Neuronal stem cell (in vitro differentiated cells): ENCODE data around the gene THEMIS.
"Not testable (repeated sequence)": the region's sequence is repeated elsewhere in the genome, so short reads cannot be mapped to it uniquely, and the experiment has no call there.

Experiments used
- DNase-seq: peaks from one replicate; pipeline ENCODE4 v3.0.0-alpha.2; 2013; ENCODE audit warnings: low spot score
- H2AFZ ChIP-seq: one replicate; pipeline ENCODE4 v1.6.1; 2013; ENCODE audit warnings: mild to moderate bottlenecking, low read length, inconsistent platforms
- H2AK5ac ChIP-seq: 2 replicates; pipeline ENCODE4 v1.6.1; 2013; ENCODE audit warnings: low read depth, mild to moderate bottlenecking, inconsistent platforms, low read length, moderate library complexity, mixed read lengths
- H2BK120ac ChIP-seq: 2 replicates; pipeline ENCODE4 v1.6.1; 2013; ENCODE audit warnings: low read depth, mild to moderate bottlenecking, inconsistent platforms, low read length, moderate library complexity, mixed read lengths
- H2BK12ac ChIP-seq: one replicate; pipeline ENCODE4 v1.6.1; 2013; ENCODE audit warnings: low read length, inconsistent platforms
- H2BK15ac ChIP-seq: 2 replicates; pipeline ENCODE4 v1.6.1; 2013; ENCODE audit warnings: mild to moderate bottlenecking, low read length, inconsistent platforms, mixed read lengths
- H2BK5ac ChIP-seq: one replicate; pipeline ENCODE4 v1.6.1; 2013; ENCODE audit warnings: inconsistent platforms, mild to moderate bottlenecking, low read length, moderate library complexity
- H3K14ac ChIP-seq: one replicate; pipeline ENCODE4 v1.6.1; 2013; ENCODE audit warnings: low read length, inconsistent platforms
- H3K18ac ChIP-seq: 2 replicates; pipeline ENCODE4 v1.6.1; 2013; ENCODE audit warnings: low read length, inconsistent platforms
- H3K23ac ChIP-seq: 2 replicates; pipeline ENCODE4 v1.6.1; 2013; ENCODE audit warnings: low read depth, mild to moderate bottlenecking, mixed read lengths, low read length, inconsistent platforms; ENCODE audit not compliant: poor library complexity
- H3K27ac ChIP-seq: replicated peaks from 3 replicates; pipeline ENCODE4 v1.5.1; 2013; ENCODE audit warnings: low read length, inconsistent platforms
- H3K27me3 ChIP-seq, 3 experiments: 2 replicates each; pipeline ENCODE4 v1.6.1; 2013; ENCODE audit warnings: low read length in 3 of 3, mild to moderate bottlenecking in 2 of 3, inconsistent platforms in 1 of 3, low read depth in 1 of 3, mixed read lengths in 1 of 3, moderate library complexity in 1 of 3; ENCODE audit not compliant: control insufficient read depth in 3 of 3, insufficient read depth in 3 of 3
- H3K36me3 ChIP-seq, 2 donors: replicated peaks in 1 of 2; 2 replicates each; pipeline ENCODE4 v1.6.1; 2013; ENCODE audit warnings: low read length in 2 of 2; ENCODE audit not compliant: control insufficient read depth in 2 of 2, insufficient read depth in 2 of 2
- H3K4ac ChIP-seq: 2 replicates; pipeline ENCODE4 v1.6.1; 2013; ENCODE audit warnings: inconsistent platforms, mild to moderate bottlenecking, low read length, moderate library complexity
- H3K4me1 ChIP-seq, 2 donors: 1 replicate in 1 of 2; 2 replicates in 1 of 2; pipeline ENCODE4 v1.6.1; 2013; ENCODE audit warnings: low read length in 2 of 2, low read depth in 1 of 2; ENCODE audit not compliant: control insufficient read depth in 2 of 2, insufficient read depth in 1 of 2
- H3K4me2 ChIP-seq: one replicate; pipeline ENCODE4 v1.6.1; 2013; ENCODE audit warnings: mild to moderate bottlenecking, low read length, inconsistent platforms; ENCODE audit not compliant: insufficient read depth, poor library complexity, severe bottlenecking
- H3K4me3 ChIP-seq, 2 donors: 2 replicates each; pipeline ENCODE4 v1.5.1; 2013; ENCODE audit warnings: low read length in 2 of 2, mild to moderate bottlenecking in 2 of 2, inconsistent platforms in 1 of 2, moderate library complexity in 1 of 2
- H3K79me1 ChIP-seq: one replicate; pipeline ENCODE4 v1.6.1; 2013; ENCODE audit warnings: low read depth, mild to moderate bottlenecking, inconsistent platforms, low read length, moderate library complexity
- H3K9ac ChIP-seq: one replicate; pipeline ENCODE4 v1.6.1; 2013; ENCODE audit warnings: mild to moderate bottlenecking, low read depth, low read length, inconsistent platforms; ENCODE audit not compliant: poor library complexity
- H3K9me3 ChIP-seq, 2 donors: replicated peaks in 1 of 2; 2 replicates each; pipeline versions ENCODE3 to v1.6.1; 2013; ENCODE audit warnings: low read length in 2 of 2, mild to moderate bottlenecking in 2 of 2, inconsistent platforms in 1 of 2, low read depth in 1 of 2, mixed read lengths in 1 of 2, moderate library complexity in 1 of 2; ENCODE audit not compliant: control insufficient read depth in 2 of 2, insufficient read depth in 1 of 2
- H4K8ac ChIP-seq: one replicate; pipeline ENCODE4 v1.6.1; 2013; ENCODE audit warnings: low read depth, mild to moderate bottlenecking, inconsistent platforms, low read length, moderate library complexity
- H4K91ac ChIP-seq: one replicate; pipeline ENCODE4 v1.6.1; 2013; ENCODE audit warnings: low read length, low read depth, mild to moderate bottlenecking, inconsistent platforms; ENCODE audit not compliant: poor library complexity
- WGBS, 2 donors: extraction: QIAGEN DNeasy Blood & Tissue Kit; methylation state at CpG; one replicate each; pipeline ENCODE4 v1.1.7; 2013; ENCODE audit warnings: missing lambda C conversion rate in 2 of 2, mixed read lengths in 1 of 2; ENCODE audit not compliant: insufficient read length in 2 of 2, insufficient replicate concordance in 1 of 2; ENCODE audit errors: extremely low coverage in 2 of 2; 5-methylcytosine and 5-hydroxymethylcytosine counted together

THEMIS gene

DNA sequence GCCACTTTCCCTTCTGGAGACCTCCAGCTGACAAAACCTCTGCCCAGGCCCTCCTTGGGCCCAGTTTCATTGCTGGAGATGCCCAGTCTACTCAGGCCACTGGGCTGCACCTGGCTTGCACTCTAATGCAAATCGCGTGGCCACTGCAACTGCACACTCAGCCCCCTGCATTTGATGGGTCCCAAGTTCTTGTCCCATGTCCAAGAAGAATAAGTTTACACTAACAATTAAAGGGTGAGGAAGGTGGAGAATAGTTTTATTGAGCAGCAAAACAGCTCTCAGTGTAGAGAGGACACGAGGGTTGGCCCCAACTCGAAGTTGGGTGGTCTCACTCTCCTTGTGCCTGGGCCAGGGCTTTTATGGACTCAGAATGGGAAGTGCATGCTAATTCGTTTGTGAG, 31.9 kb upstream of the THEMIS start:
- H3K4me2 ChIP-seq: no peak overlapping the region
- no peak overlapping the region for H2AK5ac ChIP-seq
- no peak overlapping the region for H2BK15ac ChIP-seq
- DNase-seq: no peak
- H3K18ac ChIP-seq: no peak overlapping the region
- no peak overlapping the region for H4K8ac ChIP-seq
- H2BK12ac ChIP-seq: no peak overlapping the region
- H3K4me1 ChIP-seq: no peaks in the 10 kb centered on the region
- H2BK5ac ChIP-seq: no peak overlapping the region
- H2AFZ ChIP-seq: no peak overlapping the region
- no peak overlapping the region for H3K9ac ChIP-seq
- H3K79me1 ChIP-seq: no peaks in the 10 kb centered on the region
- no peaks in the 10 kb centered on the region for H3K36me3 ChIP-seq
- H3K4ac ChIP-seq: no peak overlapping the region
- no peak overlapping the region for H4K91ac ChIP-seq
- H3K9me3 ChIP-seq: peaks cover 4 to 7% of the 10 kb centered on the region in 2 donors
- no peak overlapping the region for H2BK120ac ChIP-seq
- no peak overlapping the region for H3K14ac ChIP-seq
- H3K27ac ChIP-seq: no peak overlapping the region
- H3K27me3 ChIP-seq: no peaks in the 10 kb centered on the region
- no CpG with 5 or more reads among the region's 5 CpGs for WGBS, 2 donors
- H3K23ac ChIP-seq: no peak overlapping the region
- H3K4me3 ChIP-seq: peak overlapping the region in 1 of 2 donors; percentile 11

DNA sequence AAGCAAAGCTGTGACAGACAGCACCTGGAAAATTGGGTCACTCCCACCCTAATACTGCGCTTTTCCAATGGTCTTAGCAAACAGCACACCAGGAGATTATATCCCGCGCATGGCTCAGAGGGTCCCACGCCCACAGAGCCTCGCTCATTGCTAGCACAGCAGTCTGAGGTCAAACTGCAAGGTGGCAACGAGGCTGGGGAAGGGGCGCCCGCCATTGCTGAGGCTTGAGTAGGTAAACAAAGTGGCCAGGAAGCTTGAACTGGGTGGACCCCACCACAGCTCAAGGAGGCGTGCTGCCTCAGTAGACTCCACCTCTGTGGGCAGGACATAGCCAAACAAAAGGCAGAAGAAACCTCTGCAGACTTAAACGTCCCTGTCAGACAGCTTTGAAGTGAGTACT, 25.6 kb upstream of the THEMIS start:
- not testable (repeated sequence) for H3K27ac ChIP-seq, H3K4me1 ChIP-seq, H2BK15ac ChIP-seq, H2AK5ac ChIP-seq, H3K23ac ChIP-seq, H2BK12ac ChIP-seq, H3K9ac ChIP-seq, H3K27me3 ChIP-seq, H3K14ac ChIP-seq, H3K4ac ChIP-seq, H3K4me3 ChIP-seq, H3K79me1 ChIP-seq, DNase-seq, H3K9me3 ChIP-seq, H3K4me2 ChIP-seq, H2BK120ac ChIP-seq, H2AFZ ChIP-seq, H3K18ac ChIP-seq, H2BK5ac ChIP-seq, H3K36me3 ChIP-seq, H4K8ac ChIP-seq, H4K91ac ChIP-seq
- WGBS, 2 donors: no CpG with 5 or more reads among the region's 10 CpGs

DNA sequence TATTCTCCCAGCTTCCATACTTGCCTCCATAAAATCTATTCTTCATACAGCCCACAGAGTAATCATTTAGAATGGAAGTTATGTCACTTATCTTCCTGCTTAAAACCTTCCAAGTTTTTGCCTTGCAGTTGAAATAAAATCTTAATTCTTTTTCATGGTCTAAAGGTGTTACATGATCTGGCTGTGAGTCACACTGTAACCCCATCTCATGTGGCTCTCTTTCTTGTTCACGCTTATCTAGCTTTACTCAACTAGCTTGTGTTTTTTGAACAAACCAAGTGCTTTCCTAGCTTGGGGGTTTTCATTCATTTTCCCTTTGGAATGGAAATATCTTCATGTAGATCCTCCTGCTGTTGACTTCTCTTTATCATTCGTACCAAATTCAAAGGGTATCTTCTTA, 23.6 kb upstream of the THEMIS start:
- Histone ChIP-seq H3K4ac (no peak overlapping the region), H3K27ac (no peak overlapping the region), H4K8ac (no peak overlapping the region), H3K4me2 (no peak overlapping the region), H3K9me3 (no peaks in the 10 kb centered on the region), H4K91ac (no peak overlapping the region), H2BK15ac (no peak overlapping the region), H3K18ac (no peak overlapping the region), H3K4me3 (no peak overlapping the region), H3K27me3 (no peaks in the 10 kb centered on the region), H3K23ac (no peak overlapping the region), H2BK120ac (no peak overlapping the region), H3K36me3 (no peaks in the 10 kb centered on the region), H3K9ac (no peak overlapping the region), H2AFZ (no peak overlapping the region), H3K4me1 (no peaks in the 10 kb centered on the region), H2AK5ac (no peak overlapping the region), H2BK12ac (no peak overlapping the region), H2BK5ac (no peak overlapping the region), H3K79me1 (no peaks in the 10 kb centered on the region), H3K14ac (no peak overlapping the region)
- DNase-seq: no peak
- no CpG with 5 or more reads among the region's 2 CpGs for WGBS, 2 donors

DNA sequence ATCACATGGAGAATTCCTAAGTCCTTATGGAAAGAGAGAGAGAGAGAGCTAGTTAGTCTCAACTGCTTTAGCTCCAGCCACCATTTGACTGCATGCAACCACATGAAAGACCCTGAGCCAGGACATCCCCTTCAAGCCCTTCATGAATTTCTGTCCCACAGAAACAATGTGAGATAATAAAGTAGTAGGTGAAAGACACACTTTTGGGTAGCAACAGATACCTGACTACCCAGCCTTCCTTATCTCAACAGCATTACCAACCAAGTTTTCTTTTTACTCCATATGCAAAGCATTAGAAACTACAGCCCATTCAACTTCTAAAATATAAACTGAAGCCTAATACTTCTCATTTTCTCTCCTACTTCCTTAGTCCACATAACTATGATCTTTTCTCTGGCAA, 23.2 kb upstream of the THEMIS start:
- H3K23ac ChIP-seq: no peak overlapping the region
- H3K9ac ChIP-seq: no peak overlapping the region
- no peak overlapping the region for H2BK120ac ChIP-seq
- no peak for DNase-seq
- no peaks in the 10 kb centered on the region for H3K36me3 ChIP-seq
- no peak overlapping the region for H2AFZ ChIP-seq
- no peak overlapping the region for H3K27ac ChIP-seq
- no peak overlapping the region for H3K4me3 ChIP-seq
- H3K27me3 ChIP-seq: no peaks in the 10 kb centered on the region
- H3K79me1 ChIP-seq: no peaks in the 10 kb centered on the region
- H2AK5ac ChIP-seq: no peak overlapping the region
- no peak overlapping the region for H3K18ac ChIP-seq
- no peaks in the 10 kb centered on the region for H3K4me1 ChIP-seq
- H2BK15ac ChIP-seq: no peak overlapping the region
- H4K91ac ChIP-seq: no peak overlapping the region
- H3K14ac ChIP-seq: no peak overlapping the region
- no peak overlapping the region for H4K8ac ChIP-seq
- H3K4ac ChIP-seq: no peak overlapping the region
- no peak overlapping the region for H2BK5ac ChIP-seq
- no peak overlapping the region for H3K4me2 ChIP-seq
- no peaks in the 10 kb centered on the region for H3K9me3 ChIP-seq
- H2BK12ac ChIP-seq: no peak overlapping the region
